ENCODE data around the gene FAM53B.

FAM53B gene

DNA sequence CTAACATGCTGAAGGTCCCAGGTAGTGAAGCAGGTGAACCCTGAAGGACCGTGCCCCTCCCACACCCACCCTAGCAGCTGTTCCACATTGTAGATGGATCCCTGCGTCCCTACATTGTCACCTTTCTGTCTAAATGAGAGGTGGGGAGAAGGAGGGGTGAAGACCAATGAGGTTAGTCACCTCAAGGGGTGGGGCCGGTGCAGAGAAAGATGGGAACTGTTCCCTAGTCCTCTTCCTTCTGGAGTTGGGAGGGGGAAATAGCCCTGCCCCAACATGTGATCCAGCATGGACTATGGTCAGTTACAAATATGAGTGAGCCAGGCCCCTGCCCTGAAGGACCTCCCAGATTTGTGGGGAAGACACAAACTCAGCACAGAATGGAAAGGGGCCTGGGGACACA lies 158.0 kb downstream of the FAM53B start:
- TF ChIP-seq, protein P1, sequence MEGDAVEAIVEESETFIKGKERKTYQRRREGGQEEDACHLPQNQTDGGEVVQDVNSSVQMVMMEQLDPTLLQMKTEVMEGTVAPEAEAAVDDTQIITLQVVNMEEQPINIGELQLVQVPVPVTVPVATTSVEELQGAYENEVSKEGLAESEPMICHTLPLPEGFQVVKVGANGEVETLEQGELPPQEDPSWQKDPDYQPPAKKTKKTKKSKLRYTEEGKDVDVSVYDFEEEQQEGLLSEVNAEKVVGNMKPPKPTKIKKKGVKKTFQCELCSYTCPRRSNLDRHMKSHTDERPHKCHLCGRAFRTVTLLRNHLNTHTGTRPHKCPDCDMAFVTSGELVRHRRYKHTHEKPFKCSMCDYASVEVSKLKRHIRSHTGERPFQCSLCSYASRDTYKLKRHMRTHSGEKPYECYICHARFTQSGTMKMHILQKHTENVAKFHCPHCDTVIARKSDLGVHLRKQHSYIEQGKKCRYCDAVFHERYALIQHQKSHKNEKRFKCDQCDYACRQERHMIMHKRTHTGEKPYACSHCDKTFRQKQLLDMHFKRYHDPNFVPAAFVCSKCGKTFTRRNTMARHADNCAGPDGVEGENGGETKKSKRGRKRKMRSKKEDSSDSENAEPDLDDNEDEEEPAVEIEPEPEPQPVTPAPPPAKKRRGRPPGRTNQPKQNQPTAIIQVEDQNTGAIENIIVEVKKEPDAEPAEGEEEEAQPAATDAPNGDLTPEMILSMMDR (conservative IDR thresholded peaks at IDR 0.05; ENCODE audit: control insufficient read depth, insufficient read depth, low read depth, low read length) = no peak
- no peak overlapping the region for H3K4me3 ChIP-seq (ENCODE audit: control insufficient read depth, low read depth, low read length)
- DNase-seq (ENCODE audit: low read depth) = no peak

DNA sequence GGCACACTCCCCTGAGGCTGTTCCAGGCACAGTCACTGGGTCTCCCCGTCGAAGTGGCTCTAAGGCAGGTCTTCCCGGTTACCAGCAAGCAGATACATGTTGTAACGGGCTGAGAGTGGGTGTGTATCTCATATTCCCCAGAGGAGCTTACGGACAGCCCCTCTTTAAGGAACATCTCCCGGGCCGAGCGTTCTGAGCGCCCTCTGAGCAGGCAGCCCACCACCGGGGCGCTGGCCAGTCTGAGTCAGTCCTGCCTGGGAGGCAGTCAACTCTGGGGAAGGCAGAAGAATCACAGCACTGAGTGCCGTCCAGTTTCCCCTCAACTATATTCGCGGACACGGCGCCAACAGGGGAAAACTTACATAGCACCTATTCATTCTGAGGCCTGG lies 165.2 kb downstream of the FAM53B start:
- H3K4me3 ChIP-seq (ENCODE audit: control insufficient read depth, low read depth, low read length) = no peak overlapping the region
- peak; percentile 68 for DNase-seq (ENCODE audit: low read depth)
- TF ChIP-seq, protein P1 (conservative IDR thresholded peaks at IDR 0.05; ENCODE audit: control insufficient read depth, insufficient read depth, low read depth, low read length) = no peak

DNA sequence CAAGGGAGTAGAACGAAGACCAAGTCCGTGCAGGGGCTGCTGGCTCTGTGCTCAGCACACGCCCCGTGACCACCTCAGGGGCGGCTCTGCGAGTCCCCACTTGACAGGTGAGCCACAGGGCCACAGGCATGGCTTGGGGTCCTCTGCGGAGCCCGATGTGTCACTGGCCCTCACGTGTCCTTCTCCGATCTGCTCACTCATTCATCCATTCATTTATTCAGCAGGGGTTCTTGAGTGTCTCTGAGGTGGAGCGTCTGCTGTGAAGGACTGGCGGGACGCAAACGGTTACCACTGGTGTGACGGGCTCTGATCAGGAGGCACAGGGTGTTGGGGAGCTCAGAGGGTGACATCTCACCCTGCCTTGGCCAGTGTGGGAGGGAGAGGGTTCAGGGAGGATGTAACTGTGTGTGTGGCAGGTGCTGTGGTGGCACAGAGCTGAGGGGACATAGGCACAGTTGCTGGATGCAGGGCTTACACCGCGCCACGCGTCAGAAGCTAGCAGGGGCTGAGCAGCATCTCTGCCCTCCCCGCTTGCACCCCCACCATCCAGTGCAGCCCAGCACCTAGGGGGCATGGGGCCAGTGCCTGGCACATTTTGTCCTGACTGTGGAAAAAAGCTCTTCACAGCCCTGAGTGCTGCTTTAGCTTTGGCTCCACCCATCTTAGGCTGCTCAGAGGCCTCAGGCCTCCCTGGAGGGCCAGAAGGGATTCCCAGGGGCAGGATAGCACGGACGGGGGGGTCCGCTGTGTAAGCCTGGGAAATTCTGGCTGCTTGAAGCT lies 165.8 kb downstream of the FAM53B start:
- no peak for DNase-seq (ENCODE audit: low read depth)
- no peak overlapping the region for H3K4me3 ChIP-seq (ENCODE audit: control insufficient read depth, low read depth, low read length)
- TF ChIP-seq, protein P1 (conservative IDR thresholded peaks at IDR 0.05; ENCODE audit: control insufficient read depth, insufficient read depth, low read depth, low read length) = no peak

DNA sequence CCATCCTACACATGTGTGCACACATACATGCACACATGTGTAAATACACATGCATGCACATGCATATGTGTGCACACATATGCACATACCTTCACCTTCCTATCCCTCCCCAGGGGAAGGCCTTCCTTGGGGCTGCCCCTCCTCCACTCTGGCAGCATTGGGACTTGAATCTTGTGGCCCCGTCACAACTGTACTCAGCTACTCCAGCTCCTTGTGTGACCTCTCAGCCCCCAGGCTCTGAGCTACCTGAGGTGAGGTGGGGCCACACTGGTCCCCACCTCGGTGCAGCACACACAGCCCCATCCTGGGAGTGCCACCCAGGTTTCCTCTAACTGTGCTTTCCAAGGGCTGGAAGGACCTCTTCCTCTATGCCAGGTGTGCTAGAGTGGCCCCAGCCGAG lies 166.5 kb downstream of the FAM53B start:
- DNase-seq (ENCODE audit: low read depth) = no peak
- TF ChIP-seq, protein P1 (conservative IDR thresholded peaks at IDR 0.05; ENCODE audit: control insufficient read depth, insufficient read depth, low read depth, low read length) = no peak
- no peak overlapping the region for H3K4me3 ChIP-seq (ENCODE audit: control insufficient read depth, low read depth, low read length)

DNA sequence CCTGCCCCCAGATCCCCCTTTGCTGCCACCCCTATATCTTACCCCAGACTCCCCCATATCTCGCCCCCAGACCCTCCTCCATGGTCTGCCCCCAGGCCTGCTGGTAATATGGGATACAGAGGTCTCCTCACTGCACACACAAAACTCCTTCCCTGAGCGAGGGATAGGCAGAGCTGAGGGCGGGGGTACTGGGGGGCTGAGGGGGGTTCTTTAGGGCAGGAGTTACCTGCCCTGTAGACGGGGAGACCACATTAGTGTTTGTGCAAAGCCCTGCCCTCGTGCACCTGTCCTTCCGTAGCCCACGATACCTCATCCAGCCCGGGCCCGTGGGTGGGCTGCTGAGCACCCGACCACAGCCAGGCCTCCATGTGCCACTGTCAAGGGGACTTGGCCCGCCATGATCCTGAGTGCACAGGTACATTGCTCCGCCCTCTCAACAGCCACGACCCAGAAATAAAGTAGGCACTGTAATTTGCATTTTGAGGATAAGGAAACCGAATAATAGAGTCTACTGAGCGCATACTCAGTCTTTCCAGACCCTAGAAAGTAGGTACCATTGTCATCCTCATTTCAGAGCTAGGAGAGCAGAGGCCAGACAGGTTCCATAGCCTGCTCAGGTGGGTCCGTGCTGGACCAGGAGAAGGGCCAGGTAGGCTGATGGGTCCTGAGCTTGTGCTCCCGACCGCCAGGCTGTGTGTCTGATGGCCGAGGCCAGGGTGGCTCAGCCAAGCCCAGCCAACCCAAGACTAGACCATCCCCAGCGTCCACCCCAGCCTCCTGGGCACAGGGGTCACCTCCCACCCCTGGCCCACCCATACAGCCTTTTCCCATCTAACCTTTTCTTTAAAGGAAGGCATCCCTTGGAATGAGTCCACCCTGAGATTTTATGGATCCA lies 167.4 kb downstream of the FAM53B start:
- no peak overlapping the region for H3K4me3 ChIP-seq (ENCODE audit: control insufficient read depth, low read depth, low read length)
- TF ChIP-seq, protein P1 (conservative IDR thresholded peaks at IDR 0.05; ENCODE audit: control insufficient read depth, insufficient read depth, low read depth, low read length) = no peak
- no peak for DNase-seq (ENCODE audit: low read depth)

DNA sequence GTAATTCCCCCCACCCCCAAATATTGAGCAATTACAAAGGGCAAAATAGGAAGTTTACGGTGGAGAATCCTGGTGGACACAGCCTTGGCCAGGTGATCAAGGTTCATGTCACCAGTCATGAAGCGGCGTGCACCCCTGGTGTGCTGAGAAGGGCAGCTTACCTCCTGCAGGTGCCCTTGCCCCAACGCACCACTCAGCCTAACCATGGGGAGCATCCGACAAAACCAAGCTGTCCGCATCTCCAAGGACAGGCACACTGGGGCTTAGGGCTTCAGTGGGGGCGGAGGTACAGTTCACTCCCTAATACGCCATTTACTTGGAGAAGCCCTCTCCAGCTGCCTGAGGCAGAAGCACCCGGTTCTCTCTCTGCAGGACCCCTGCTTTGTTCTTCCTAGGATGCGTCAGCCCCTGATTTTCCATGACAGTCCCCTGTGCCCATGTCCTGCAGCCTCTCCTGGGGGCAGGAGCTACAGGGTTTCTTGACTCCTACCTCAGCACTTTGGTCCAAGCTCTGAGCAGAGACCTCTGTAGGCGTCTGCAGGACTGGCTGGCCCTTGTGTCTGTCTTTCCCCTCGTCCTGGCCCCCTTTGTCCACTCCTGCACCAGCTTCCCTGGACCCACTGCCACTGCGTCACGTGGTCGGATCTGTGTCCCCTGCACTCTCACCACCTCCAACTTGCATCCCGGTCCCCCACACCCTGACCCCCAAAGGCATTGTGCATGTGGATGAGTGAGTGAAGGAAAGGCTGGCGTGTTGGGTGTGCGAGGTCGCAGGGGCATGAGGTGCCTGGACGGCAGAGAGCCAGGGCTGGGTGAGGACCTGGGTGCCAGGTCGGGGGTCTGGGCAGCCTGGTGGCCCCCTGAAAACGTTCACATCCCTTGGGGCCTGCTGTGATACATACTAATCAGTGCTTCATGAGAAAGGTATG lies 168.8 kb downstream of the FAM53B start:
- no peak overlapping the region for H3K4me3 ChIP-seq (ENCODE audit: control insufficient read depth, low read depth, low read length)
- TF ChIP-seq, protein P1 (conservative IDR thresholded peaks at IDR 0.05; ENCODE audit: control insufficient read depth, insufficient read depth, low read depth, low read length) = no peak
- no peak for DNase-seq (ENCODE audit: low read depth)
